ENCODE data around the gene PIK3CD. TPM values are rescaled to one million over a fixed set of nuclear protein-coding genes. Genes with fewer than 3 reads are reported as not detected.
A peak's percentile ranks its signal among the peaks of the same experiment; 100 is the strongest.
"Not testable (repeated sequence)": the region's sequence is repeated elsewhere in the genome, so short reads cannot be mapped to it uniquely, and the experiment has no call there.

Gene PIK3CD
- total RNA-seq, 1 donor from 2014 or later: 287 TPM

DNA sequence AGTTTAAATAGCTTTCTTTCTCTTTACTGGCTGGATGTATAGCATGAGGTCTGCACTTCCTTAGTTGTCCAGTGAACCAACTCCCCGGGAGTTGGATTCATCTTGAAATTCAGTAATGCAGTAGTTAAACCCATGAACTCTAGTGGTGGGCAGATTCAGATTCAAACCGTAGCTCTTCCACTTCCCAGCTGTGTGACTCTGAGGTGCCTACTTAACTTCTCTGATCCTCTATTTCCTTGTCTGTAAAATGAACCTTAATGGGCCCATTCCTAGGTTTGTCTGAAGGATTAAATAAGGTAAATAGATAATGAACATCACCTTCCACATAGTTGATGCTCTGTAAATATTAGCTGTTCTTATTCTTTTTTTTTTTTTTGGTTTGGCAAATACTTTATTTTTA, 16.5 kb downstream of the PIK3CD start:
- DNase-seq (ENCODE audit: low spot score): no peak
- Mint-ChIP-seq H3K4me3 (no peak overlapping the region), H3K9me3 (no peaks in the 10 kb centered on the region), H3K4me1 (ENCODE audit: low read depth) (peaks cover 48% of the 10 kb centered on the region), H3K27ac (peak overlapping the region; percentile 40), H3K36me3 (ENCODE audit: low read depth) (peaks cover 46% of the 10 kb centered on the region), H3K27me3 (ENCODE audit: insufficient read depth) (no peaks in the 10 kb centered on the region)
- intact Hi-C loops (cut with micrococcal nuclease): no loop called here

DNA sequence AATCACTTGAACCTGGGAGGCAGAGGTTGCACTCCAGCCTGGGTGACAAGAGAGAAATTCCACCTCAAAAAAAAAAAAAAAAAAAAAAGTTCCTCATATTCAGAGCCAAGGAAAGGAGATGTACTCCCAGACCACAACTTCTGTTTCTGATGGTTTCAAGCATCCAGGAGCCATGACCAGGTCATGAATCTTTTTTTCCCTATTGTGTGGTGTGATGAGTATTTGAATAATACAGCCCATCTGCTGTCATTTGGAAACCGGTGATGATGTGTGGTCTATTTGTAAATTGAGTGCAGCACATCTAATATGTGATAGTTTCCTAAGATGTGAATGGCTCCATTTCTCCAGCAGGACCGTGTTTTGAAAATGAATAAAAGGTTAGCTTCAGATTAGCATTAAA, 18.6 kb downstream of the PIK3CD start:
- H3K36me3 Mint-ChIP-seq (ENCODE audit: low read depth): peaks cover 40% of the 10 kb centered on the region
- H3K9me3 Mint-ChIP-seq: no peaks in the 10 kb centered on the region
- no peaks in the 10 kb centered on the region for H3K27me3 Mint-ChIP-seq (ENCODE audit: insufficient read depth)
- DNase-seq (ENCODE audit: low spot score): no peak
- H3K27ac Mint-ChIP-seq: peak overlapping the region; percentile 79
- intact Hi-C loops (cut with micrococcal nuclease): loop anchor here (1.0 to 5.0 kb wide), 2 partner anchors 15 to 43 kb away; no protein-coding TSS in a partner anchor
- H3K4me3 Mint-ChIP-seq: no peak overlapping the region
- peaks cover 40% of the 10 kb centered on the region for H3K4me1 Mint-ChIP-seq (ENCODE audit: low read depth)

DNA sequence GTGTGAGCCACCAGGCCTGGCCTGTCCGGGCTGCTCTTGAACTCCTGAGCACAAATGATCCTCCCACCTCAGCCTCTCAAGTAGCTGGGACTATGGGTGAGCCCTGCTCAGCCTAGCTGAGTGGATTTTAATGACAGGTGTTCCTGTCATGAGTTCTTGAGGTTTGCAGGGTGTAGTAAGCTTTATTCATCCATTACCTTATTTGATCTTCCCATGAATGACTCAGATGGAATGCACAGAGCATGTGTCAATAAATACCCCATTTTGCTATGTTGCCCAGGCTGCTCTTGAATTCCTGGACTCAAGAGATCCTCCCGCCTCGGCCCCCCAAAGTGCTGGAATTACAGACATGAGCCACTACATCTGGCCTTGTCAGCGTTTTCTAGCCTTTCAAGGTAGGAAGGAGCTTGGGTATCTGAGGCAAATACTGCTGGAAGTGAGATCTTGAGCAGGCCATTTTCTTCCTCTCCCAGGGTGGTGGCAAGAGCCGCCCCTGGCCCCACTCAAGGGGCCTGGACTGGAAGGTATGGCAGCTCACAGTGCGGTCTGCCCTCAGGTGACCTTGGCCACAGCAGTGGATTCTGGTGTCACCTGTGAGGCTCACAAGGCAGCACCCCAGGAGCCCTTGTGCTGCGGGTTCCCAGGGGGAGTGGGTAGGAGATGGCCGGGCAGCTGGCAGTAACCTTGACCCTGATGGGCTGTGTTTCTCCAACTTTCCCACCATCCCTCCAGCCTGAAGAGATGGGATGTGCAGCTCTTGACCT, 20.0 kb downstream of the PIK3CD start:
- H3K4me1 Mint-ChIP-seq (ENCODE audit: low read depth): peaks cover 34% of the 10 kb centered on the region
- peaks cover 42% of the 10 kb centered on the region for H3K36me3 Mint-ChIP-seq (ENCODE audit: low read depth)
- DNase-seq (ENCODE audit: low spot score): no peak
- no peaks in the 10 kb centered on the region for H3K27me3 Mint-ChIP-seq (ENCODE audit: insufficient read depth)
- H3K9me3 Mint-ChIP-seq: no peaks in the 10 kb centered on the region
- intact Hi-C loops (cut with micrococcal nuclease): loop anchor here (5.0 kb wide), 1 partner anchor 44 kb away; no protein-coding TSS in a partner anchor
- no peak overlapping the region for H3K4me3 Mint-ChIP-seq
- peak overlapping the region; percentile 36 for H3K27ac Mint-ChIP-seq

DNA sequence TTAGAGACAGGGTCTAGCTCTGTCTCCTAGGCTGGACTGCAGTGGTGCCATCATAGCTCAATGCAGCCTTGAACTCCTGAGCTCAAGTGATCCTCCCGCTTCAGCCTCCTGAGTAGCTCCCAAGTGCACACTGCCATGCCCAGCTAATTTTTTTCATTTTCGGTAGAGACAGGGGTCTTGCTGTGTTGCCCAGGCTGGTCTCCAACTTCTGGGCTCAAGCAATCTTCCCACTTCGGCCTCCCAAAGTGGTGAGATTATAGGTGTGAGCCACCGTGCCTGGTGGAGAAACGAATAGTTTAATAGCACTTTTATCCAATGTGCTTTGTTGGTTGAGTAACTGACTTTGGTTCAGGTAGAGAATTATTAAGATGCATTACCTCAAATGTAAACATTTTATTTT, 20.9 kb downstream of the PIK3CD start:
- no peak for DNase-seq (ENCODE audit: low spot score)
- Mint-ChIP-seq H3K4me1 (ENCODE audit: low read depth) (peaks cover 34% of the 10 kb centered on the region), H3K27ac (no peak overlapping the region), H3K27me3 (ENCODE audit: insufficient read depth) (no peaks in the 10 kb centered on the region), H3K36me3 (ENCODE audit: low read depth) (peaks cover 48% of the 10 kb centered on the region), H3K4me3 (no peak overlapping the region), H3K9me3 (no peaks in the 10 kb centered on the region)
- intact Hi-C loops (cut with micrococcal nuclease): loop anchor here (5.0 kb wide), 1 partner anchor 45 kb away; no protein-coding TSS in a partner anchor

DNA sequence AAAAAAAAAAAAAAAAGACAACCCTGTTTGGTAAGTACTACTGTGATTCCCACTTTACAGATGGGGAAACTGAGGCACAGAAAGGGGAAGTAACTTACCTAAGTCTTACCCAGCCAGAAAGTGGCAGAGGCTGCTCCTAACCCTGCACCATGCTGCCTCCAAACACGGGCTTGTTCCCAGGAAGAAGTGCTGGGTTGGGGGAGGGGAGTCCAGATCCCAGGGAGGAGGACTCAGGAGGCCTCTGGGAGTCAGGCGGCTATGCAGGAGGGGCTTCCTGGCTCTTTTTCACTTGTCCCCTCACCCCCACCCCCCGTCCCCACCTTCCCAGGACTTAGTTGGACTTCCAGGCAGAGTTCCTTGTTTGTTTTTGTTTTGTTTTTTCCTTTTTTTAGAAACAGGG, 23.9 kb downstream of the PIK3CD start:
- H3K36me3 Mint-ChIP-seq (ENCODE audit: low read depth): peaks cover 46% of the 10 kb centered on the region
- H3K27me3 Mint-ChIP-seq (ENCODE audit: insufficient read depth): no peaks in the 10 kb centered on the region
- no peak overlapping the region for H3K27ac Mint-ChIP-seq
- no peak overlapping the region for H3K4me3 Mint-ChIP-seq
- no peak for DNase-seq (ENCODE audit: low spot score)
- H3K9me3 Mint-ChIP-seq: no peaks in the 10 kb centered on the region
- peaks cover 38% of the 10 kb centered on the region for H3K4me1 Mint-ChIP-seq (ENCODE audit: low read depth)
- intact Hi-C loops (cut with micrococcal nuclease): no loop called here

DNA sequence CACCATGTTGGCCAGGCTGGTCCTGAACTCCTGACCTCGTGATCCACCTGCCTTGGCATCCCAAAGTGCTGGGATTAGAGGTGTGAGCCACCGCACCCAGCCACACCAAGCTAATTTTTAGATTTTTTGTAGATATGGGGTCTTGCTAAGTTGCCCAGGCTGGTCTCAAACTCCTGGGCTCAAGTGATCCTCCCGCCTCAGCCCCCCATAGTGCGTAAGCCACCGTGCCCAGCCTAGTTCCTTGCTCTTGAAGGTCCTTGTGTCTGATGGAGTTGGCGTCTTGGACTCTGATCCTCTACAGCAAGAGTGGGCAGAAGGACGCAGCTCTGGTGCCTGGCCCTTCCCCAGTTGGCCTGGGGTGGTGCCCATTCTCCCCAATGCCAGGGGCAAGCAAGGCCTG, 24.6 kb downstream of the PIK3CD start:
- not testable (repeated sequence) for H3K4me3 Mint-ChIP-seq
- H3K36me3 Mint-ChIP-seq (ENCODE audit: low read depth): peaks cover 45% of the 10 kb centered on the region

DNA sequence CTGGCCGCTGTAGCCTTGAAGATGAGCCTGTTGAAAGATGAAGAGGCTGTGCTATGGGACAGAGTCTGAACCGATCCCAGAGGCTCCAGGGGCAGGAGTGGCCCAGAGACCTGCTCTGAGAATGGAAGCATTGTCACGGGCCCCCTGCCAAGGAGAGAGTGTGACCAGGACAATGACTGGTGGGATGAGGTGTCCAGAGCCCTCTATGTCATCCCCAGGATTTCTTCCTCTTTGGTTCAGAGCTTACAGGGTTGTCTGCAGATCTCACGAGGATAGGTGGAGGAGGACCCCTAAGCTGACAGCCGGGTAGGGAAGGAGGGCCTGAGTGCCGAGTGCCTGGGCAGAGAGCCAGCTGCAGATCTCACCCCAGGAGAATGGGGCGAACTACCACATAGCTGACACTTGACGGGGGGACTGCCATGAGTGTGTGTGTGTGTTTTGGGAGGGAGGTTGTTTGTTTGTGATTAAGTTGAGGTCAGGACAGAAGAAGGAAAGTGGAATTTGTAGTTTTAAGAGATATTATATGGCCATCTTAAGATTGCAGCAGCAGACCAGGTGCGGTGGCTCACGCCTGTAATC, 25.4 kb downstream of the PIK3CD start:
- H3K9me3 Mint-ChIP-seq: no peaks in the 10 kb centered on the region
- peak overlapping the region; percentile 3 for H3K27ac Mint-ChIP-seq
- H3K36me3 Mint-ChIP-seq (ENCODE audit: low read depth): peaks cover 40% of the 10 kb centered on the region
- peaks cover 31% of the 10 kb centered on the region for H3K4me1 Mint-ChIP-seq (ENCODE audit: low read depth)
- no peak overlapping the region for H3K4me3 Mint-ChIP-seq
- intact Hi-C loops (cut with micrococcal nuclease): no loop called here
- no peaks in the 10 kb centered on the region for H3K27me3 Mint-ChIP-seq (ENCODE audit: insufficient read depth)
- DNase-seq (ENCODE audit: low spot score): no peak

More for the DNA sequence above, 24.6 kb downstream of the PIK3CD start:
- H3K27me3 Mint-ChIP-seq (ENCODE audit: insufficient read depth); intact Hi-C loops (cut with micrococcal nuclease); DNase-seq (ENCODE audit: low spot score); H3K9me3 Mint-ChIP-seq: not testable (repeated sequence)
- Mint-ChIP-seq H3K4me1 (ENCODE audit: low read depth) (peaks cover 37% of the 10 kb centered on the region), H3K27ac (peak overlapping the region; percentile 70)

DNA sequence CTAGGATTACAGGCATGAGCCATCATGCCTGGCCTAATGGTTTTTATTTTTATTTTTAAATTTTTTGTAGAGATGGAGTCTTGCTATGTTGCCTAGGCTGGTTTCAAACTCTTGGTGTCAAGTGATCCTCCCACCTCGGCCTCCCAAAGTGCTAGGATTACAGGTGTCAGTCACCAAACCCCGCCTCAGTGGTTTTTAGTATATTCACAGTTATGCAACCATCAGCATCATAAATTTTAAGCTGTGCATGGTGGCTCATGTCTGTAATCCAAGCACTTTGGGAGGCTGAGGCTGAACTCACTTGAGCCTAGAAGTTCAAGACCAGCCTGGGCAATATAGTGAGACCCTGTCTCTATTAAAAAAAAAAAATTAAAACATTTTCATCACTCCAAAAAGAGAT, 28.6 kb downstream of the PIK3CD start:
- intact Hi-C loops (cut with micrococcal nuclease): no loop called here
- DNase-seq (ENCODE audit: low spot score): no peak
- H3K27ac Mint-ChIP-seq: no peak overlapping the region
- no peaks in the 10 kb centered on the region for H3K27me3 Mint-ChIP-seq (ENCODE audit: insufficient read depth)
- H3K36me3 Mint-ChIP-seq (ENCODE audit: low read depth): peaks cover 33% of the 10 kb centered on the region
- H3K4me3 Mint-ChIP-seq: no peak overlapping the region
- H3K4me1 Mint-ChIP-seq (ENCODE audit: low read depth): peaks cover 33% of the 10 kb centered on the region
- H3K9me3 Mint-ChIP-seq: no peaks in the 10 kb centered on the region

DNA sequence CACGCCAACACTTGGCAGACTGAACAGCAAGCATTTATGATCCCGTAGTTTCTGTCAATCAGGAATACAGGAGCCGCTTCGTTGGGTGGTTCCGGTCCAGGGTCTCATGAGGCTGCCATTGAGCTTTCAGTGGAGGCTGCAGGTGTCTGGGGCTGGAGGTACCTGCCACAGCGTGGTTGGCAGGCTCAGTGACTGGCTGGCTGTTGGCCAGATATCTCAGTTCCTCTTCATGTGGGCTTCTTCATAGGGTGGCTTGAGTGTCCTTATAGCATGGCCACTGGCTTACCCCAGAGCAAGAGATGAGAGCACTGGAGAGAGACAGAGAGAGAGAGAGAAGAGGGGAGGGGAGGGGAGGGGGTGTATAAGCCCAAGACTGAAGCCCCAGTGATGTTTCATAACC, 29.3 kb downstream of the PIK3CD start:
- no peak overlapping the region for H3K4me3 Mint-ChIP-seq

DNA sequence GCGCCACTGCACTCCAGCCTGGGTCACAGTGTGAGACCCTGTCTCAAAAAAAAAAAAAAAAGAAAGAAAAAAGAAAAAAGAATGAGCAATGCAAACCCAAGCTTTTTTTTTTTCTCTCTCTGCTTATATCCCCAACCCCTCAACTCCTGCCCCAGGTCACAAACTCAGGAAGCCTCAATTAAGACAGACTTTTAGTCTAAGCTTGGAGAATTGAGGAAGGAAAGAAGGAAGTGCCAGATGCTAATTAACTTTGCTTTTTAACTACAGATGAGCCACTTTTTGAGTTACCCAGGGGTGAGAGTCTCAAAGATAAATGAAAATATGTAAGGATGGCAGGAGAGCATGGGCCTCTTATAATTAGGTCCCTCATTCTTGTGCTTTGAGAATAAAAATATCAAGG, 33.3 kb downstream of the PIK3CD start:
- Mint-ChIP-seq H3K4me1 (ENCODE audit: low read depth) (peaks cover 48% of the 10 kb centered on the region), H3K4me3 (no peak overlapping the region), H3K36me3 (ENCODE audit: low read depth) (peaks cover 14% of the 10 kb centered on the region), H3K27ac (peak overlapping the region; percentile 22), H3K9me3 (no peaks in the 10 kb centered on the region), H3K27me3 (ENCODE audit: insufficient read depth) (no peaks in the 10 kb centered on the region)
- intact Hi-C loops (cut with micrococcal nuclease): no loop called here
- DNase-seq (ENCODE audit: low spot score): no peak

More for the DNA sequence above, 29.3 kb downstream of the PIK3CD start:
- intact Hi-C loops (cut with micrococcal nuclease): no loop called here
- peaks cover 34% of the 10 kb centered on the region for H3K36me3 Mint-ChIP-seq (ENCODE audit: low read depth)
- peaks cover 37% of the 10 kb centered on the region for H3K4me1 Mint-ChIP-seq (ENCODE audit: low read depth)
- no peaks in the 10 kb centered on the region for H3K27me3 Mint-ChIP-seq (ENCODE audit: insufficient read depth)
- peak overlapping the region; percentile 46 for H3K27ac Mint-ChIP-seq
- DNase-seq (ENCODE audit: low spot score): no peak
- no peaks in the 10 kb centered on the region for H3K9me3 Mint-ChIP-seq

DNA sequence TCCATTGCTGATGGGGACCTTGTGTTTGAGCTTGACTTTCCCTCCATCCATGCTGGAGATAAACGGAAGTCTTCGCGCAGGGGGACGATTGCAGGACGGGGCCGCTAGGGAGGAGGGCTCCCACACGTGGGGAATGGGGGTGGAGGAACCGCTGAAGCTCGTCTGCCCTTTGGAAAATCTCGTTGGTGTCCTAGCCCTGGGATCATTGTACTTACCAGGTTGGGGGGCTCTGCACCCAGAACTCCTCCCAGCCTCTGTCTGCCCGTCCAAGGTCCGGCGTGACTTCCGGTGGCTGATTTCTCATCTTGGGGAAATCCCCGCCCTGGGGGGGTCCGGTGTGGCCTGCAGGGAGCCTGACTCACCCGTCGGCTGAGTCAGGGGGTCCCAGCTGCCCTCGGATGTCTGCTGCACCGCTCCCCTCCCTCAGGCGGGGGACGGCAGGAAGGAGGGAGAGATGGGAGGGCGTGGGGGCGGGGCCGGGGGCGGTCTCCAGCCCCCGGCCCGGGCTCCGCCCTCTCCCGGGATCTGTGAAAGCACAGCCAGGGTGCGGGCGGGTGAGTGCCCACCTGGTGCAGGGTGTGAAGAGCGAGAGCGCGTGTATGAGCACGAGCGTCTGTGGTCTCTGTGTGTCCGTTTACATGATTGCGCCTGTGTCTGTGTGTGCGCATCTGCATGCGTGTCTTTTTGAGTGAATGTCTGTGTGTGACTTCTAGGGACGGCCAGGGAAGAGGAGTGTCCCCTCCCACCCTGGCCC, 35.8 kb downstream of the PIK3CD start:
- H3K4me1 Mint-ChIP-seq (ENCODE audit: low read depth): peaks cover 60% of the 10 kb centered on the region
- H3K36me3 Mint-ChIP-seq (ENCODE audit: low read depth): peaks cover 21% of the 10 kb centered on the region
- H3K4me3 Mint-ChIP-seq: peak overlapping the region; percentile 75
- peak overlapping the region; percentile 74 for H3K27ac Mint-ChIP-seq
- H3K27me3 Mint-ChIP-seq (ENCODE audit: insufficient read depth): no peaks in the 10 kb centered on the region
- DNase-seq (ENCODE audit: low spot score): peak; percentile 43
- intact Hi-C loops (cut with micrococcal nuclease): loop anchor here (1.0 kb wide), 1 partner anchor 32 kb away; no protein-coding TSS in a partner anchor
- no peaks in the 10 kb centered on the region for H3K9me3 Mint-ChIP-seq

DNA sequence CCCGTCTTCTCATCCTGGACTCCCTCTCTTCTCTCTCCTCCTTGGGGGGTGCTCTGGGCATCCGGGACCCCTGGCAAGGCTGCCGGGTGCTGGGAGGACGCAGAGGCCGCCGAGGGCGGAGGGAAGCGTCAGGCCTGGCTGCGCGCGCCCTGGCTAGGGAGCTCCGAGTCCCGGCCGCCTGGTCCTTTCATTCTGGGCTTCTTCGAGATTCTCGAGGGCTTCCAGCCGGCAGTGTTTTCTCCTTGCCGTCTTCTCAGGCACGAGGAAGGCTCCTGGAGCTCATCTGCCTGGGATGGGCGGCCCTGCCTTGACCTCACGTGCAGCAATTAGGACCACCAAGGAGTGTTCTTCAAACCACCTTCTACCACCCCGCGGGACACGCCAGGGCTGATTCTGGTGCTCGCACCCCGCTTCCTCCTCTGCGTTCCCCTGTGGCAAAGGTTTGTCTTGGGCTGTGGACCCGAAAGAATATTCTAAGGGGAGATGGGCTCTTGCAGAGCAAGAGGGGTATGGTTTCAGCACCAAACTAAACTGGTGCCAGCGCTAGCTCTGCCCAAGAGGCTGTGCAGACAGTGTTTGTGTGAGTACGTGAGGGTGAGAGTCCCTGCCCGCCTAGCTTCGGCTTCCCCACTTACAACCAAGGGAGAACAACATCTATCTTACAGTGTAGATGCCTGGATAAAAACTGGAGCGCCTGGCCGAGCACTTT, 36.5 kb downstream of the PIK3CD start:
- Mint-ChIP-seq H3K4me3 (peak overlapping the region; percentile 75), H3K27me3 (ENCODE audit: insufficient read depth) (no peaks in the 10 kb centered on the region), H3K4me1 (ENCODE audit: low read depth) (peaks cover 60% of the 10 kb centered on the region), H3K9me3 (no peaks in the 10 kb centered on the region), H3K36me3 (ENCODE audit: low read depth) (peaks cover 25% of the 10 kb centered on the region), H3K27ac (peak overlapping the region; percentile 70)
- intact Hi-C loops (cut with micrococcal nuclease): loop anchor here (1.0 kb wide), 1 partner anchor 33 kb away; no protein-coding TSS in a partner anchor
- no peak for DNase-seq (ENCODE audit: low spot score)
